ENCODE measurements around the gene DHRSX. TPM values are rescaled to one million over a fixed set of nuclear protein-coding genes. Genes with fewer than 3 reads are reported as not detected.
"Not testable (repeated sequence)": the region's sequence is repeated elsewhere in the genome, so short reads cannot be mapped to it uniquely, and the experiment has no call there.

Gene DHRSX
- total and polyA plus RNA-seq, 12 donors: 6.4 to 68.6 (median 27.7) TPM

GRCh38 chrX:2369206-2369605, 131.6 kb downstream of the DHRSX start:
- Histone ChIP-seq H3K9me3 (replicated peaks in 1 of 3) (no peaks in the 10 kb centered on the region), H3K36me3 (replicated peaks in 1 of 2) (no peaks in the 10 kb centered on the region), H3K4me3 (no peak overlapping the region), H3K27me3 (no peaks in the 10 kb centered on the region), H3K4me1 (replicated peaks in 1 of 2) (no peaks in the 10 kb centered on the region), H3K27ac (no peak overlapping the region)
- 85 to 95% (median 90%) methylated on average over 5 of the region's 5 CpGs for WGBS, 4 donors
- intact Hi-C loops (cut with DNase I): no loop called here
- DNase-seq: no peak
- TF ChIP-seq POLR2A (IDR thresholded peaks at IDR 0.05) (no peak), CTCF (IDR thresholded peaks at IDR 0.05) (no peak)

GRCh38 chrX:2360731-2361130, 140.0 kb downstream of the DHRSX start:
- 83 to 93% (median 88%) methylated on average over 9 of the region's 9 CpGs for WGBS, 4 donors
- H3K4me1 ChIP-seq (replicated peaks in 1 of 2): no peaks in the 10 kb centered on the region
- H3K27ac ChIP-seq: no peak overlapping the region
- TF ChIP-seq POLR2A (IDR thresholded peaks at IDR 0.05) (no peak), CTCF (IDR thresholded peaks at IDR 0.05) (no peak)
- no peak overlapping the region for H3K4me3 ChIP-seq
- H3K36me3 ChIP-seq (replicated peaks in 1 of 2): no peaks in the 10 kb centered on the region
- intact Hi-C loops (cut with DNase I): no loop called here
- H3K9me3 ChIP-seq (replicated peaks in 1 of 3): no peaks in the 10 kb centered on the region
- no peak for DNase-seq
- H3K27me3 ChIP-seq: no peaks in the 10 kb centered on the region

- DNase-seq; H3K9me3 ChIP-seq (replicated peaks in 1 of 3); H3K36me3 ChIP-seq (replicated peaks in 1 of 2); intact Hi-C loops (cut with DNase I); H3K4me3 ChIP-seq; H3K27me3 ChIP-seq; H3K4me1 ChIP-seq (replicated peaks in 1 of 2); H3K27ac ChIP-seq: not testable (repeated sequence)
- WGBS, 4 donors: 84 to 98% (median 94%) methylated on average over 4 of the region's 4 CpGs
Observed at GRCh38 chrX:2359522-2359921, 141.3 kb downstream of the DHRSX start.

GRCh38 chrX:2351999-2352995, 148.5 kb downstream of the DHRSX start:
- WGBS, 4 donors: 87 to 94% (median 90%) methylated on average over 18 to 19 of the region's 19 CpGs
- TF ChIP-seq POLR2A (IDR thresholded peaks at IDR 0.05) (no peak), CTCF (IDR thresholded peaks at IDR 0.05) (no peak)
- no peak for DNase-seq
- H3K4me1 ChIP-seq (replicated peaks in 1 of 2): no peaks in the 10 kb centered on the region
- H3K4me3 ChIP-seq: no peak overlapping the region
- no peaks in the 10 kb centered on the region for H3K9me3 ChIP-seq (replicated peaks in 1 of 3)
- H3K27ac ChIP-seq: no peak overlapping the region
- no peaks in the 10 kb centered on the region for H3K27me3 ChIP-seq
- intact Hi-C loops (cut with DNase I): no loop called here
- H3K36me3 ChIP-seq (replicated peaks in 1 of 2): no peaks in the 10 kb centered on the region

GRCh38 chrX:2351321-2351720, 149.5 kb downstream of the DHRSX start:
- TF ChIP-seq CTCF (IDR thresholded peaks at IDR 0.05) (no peak), POLR2A (IDR thresholded peaks at IDR 0.05) (no peak)
- no peaks in the 10 kb centered on the region for H3K27me3 ChIP-seq
- H3K4me1 ChIP-seq (replicated peaks in 1 of 2): no peaks in the 10 kb centered on the region
- intact Hi-C loops (cut with DNase I): no loop called here
- H3K27ac ChIP-seq: no peak overlapping the region
- H3K4me3 ChIP-seq: no peak overlapping the region
- H3K9me3 ChIP-seq (replicated peaks in 1 of 3): no peaks in the 10 kb centered on the region
- no peaks in the 10 kb centered on the region for H3K36me3 ChIP-seq (replicated peaks in 1 of 2)
- no peak for DNase-seq

- H3K27me3 ChIP-seq; H3K4me1 ChIP-seq (replicated peaks in 1 of 2); intact Hi-C loops (cut with DNase I); H3K4me3 ChIP-seq; H3K27ac ChIP-seq; H3K36me3 ChIP-seq (replicated peaks in 1 of 2); H3K9me3 ChIP-seq (replicated peaks in 1 of 3); DNase-seq: not testable (repeated sequence)
- WGBS, 4 donors: 83 to 96% (median 89%) methylated on average over 4 of the region's 4 CpGs
Observed at GRCh38 chrX:2350703-2351102, 150.1 kb downstream of the DHRSX start.

GRCh38 chrX:2350036-2350435, 150.7 kb downstream of the DHRSX start:
- DNase-seq; H3K9me3 ChIP-seq (replicated peaks in 1 of 3); intact Hi-C loops (cut with DNase I); H3K4me3 ChIP-seq; H3K36me3 ChIP-seq (replicated peaks in 1 of 2); H3K4me1 ChIP-seq (replicated peaks in 1 of 2); H3K27me3 ChIP-seq; H3K27ac ChIP-seq: not testable (repeated sequence)
- 90 to 100% (median 95%) methylated on average over 9 of the region's 9 CpGs for WGBS, 4 donors

Measured in adrenal gland (tissue), 12 donors.